Hepatocyte (in vitro differentiated cells): Measurements from ENCODE around the gene EGFL7. TPM values are rescaled to one million over a fixed set of nuclear protein-coding genes. Genes with fewer than 3 reads are reported as not detected.

Experiments used
- DNase-seq: peaks from one replicate; pipeline ENCODE4 v3.0.0-alpha.2; 2016; ENCODE audit warnings: low spot score
- H2AFZ ChIP-seq: fragments of 200-600 bp; sonication (generic); 2 replicates; pipeline ENCODE4 v1.6.0; 2016; ENCODE audit warnings: antibody characterized with exemption, mild to moderate bottlenecking
- H3K27ac ChIP-seq: fragments of 200-600 bp; sonication (generic); 2 replicates; pipeline ENCODE4 v1.5.1; 2016; ENCODE audit warnings: mild to moderate bottlenecking
- H3K27me3 ChIP-seq: fragments of 200-600 bp; sonication (generic); 2 replicates; pipeline ENCODE4 v1.6.1; 2016
- H3K36me3 ChIP-seq: fragments of 200-600 bp; sonication (generic); replicated peaks from 2 replicates; pipeline ENCODE4 v1.5.1; 2016; ENCODE audit warnings: low read depth; ENCODE audit not compliant: insufficient read depth
- H3K4me1 ChIP-seq: fragments of 200-600 bp; sonication (generic); 2 replicates; pipeline ENCODE4 v1.5.1; 2016; ENCODE audit warnings: mild to moderate bottlenecking, moderate library complexity; ENCODE audit not compliant: insufficient read depth
- H3K4me2 ChIP-seq: fragments of 200-600 bp; sonication (generic); 2 replicates; pipeline ENCODE4 v1.6.0; 2016
- H3K4me3 ChIP-seq: fragments of 200-600 bp; sonication (generic); 2 replicates; pipeline ENCODE4 v1.5.1; 2016; ENCODE audit warnings: mild to moderate bottlenecking
- H3K79me2 ChIP-seq: fragments of 200-600 bp; sonication (generic); 2 replicates; pipeline ENCODE4 v1.6.0; 2017; ENCODE audit warnings: mild to moderate bottlenecking
- H3K9me2 ChIP-seq: fragments of 200-600 bp; sonication (generic); replicated peaks from 2 replicates; pipeline ENCODE4 v1.6.0; 2017; ENCODE audit warnings: mild to moderate bottlenecking; ENCODE audit not compliant: insufficient read depth
- H3K9me3 ChIP-seq: fragments of 200-600 bp; sonication (generic); 2 replicates; pipeline ENCODE4 v1.5.1; 2016; ENCODE audit warnings: low read depth, mild to moderate bottlenecking
- H4K20me1 ChIP-seq: fragments of 200-600 bp; sonication (generic); 2 replicates; pipeline ENCODE4 v1.6.0; 2016; ENCODE audit warnings: mild to moderate bottlenecking; ENCODE audit not compliant: insufficient read depth, poor library complexity, severe bottlenecking
- CTCF ChIP-seq: fragments of 200-600 bp; sonication (generic); IDR thresholded peaks from 2 replicates; pipeline ENCODE4 v1.5.1; 2016; ENCODE audit warnings: antibody characterized with exemption, mild to moderate bottlenecking; ENCODE audit not compliant: poor library complexity
- EZH2 ChIP-seq: fragments of 200-600 bp; sonication (generic); IDR thresholded peaks from 2 replicates; pipeline ENCODE4 v1.6.1; 2016; ENCODE audit warnings: antibody characterized with exemption, mild to moderate bottlenecking, borderline replicate concordance
- EZH2phosphoT487 ChIP-seq: fragments of 200-600 bp; sonication (generic); IDR thresholded peaks from one replicate; pipeline ENCODE4 v1.6.1; 2018; ENCODE audit warnings: antibody characterized with exemption, mild to moderate bottlenecking, low read depth, moderate library complexity; ENCODE audit not compliant: unreplicated experiment, severe bottlenecking
- WGBS: methylation state at CpG from one replicate; pipeline ENCODE4 v1.1.6; 2016; ENCODE audit warnings: low lambda C conversion rate; ENCODE audit errors: missing lambda C conversion rate; 5-methylcytosine and 5-hydroxymethylcytosine counted together
- polyA plus RNA-seq: library from polyadenylated mRNA; unstranded; fragments of >200 nt; fragmentation: Nextera tagmentation; extraction: Ambion mirVana; gene quantifications from 2 replicates; pipeline ENCODE4 v1.2.1, GENCODE V29; 2016
- total RNA-seq: library from RNA; depleted of rRNA; stranded (reverse); fragments of >200 nt; gene quantifications from 2 replicates; pipeline ENCODE4 v1.2.3, GENCODE V29; 2014

Gene EGFL7
- total and polyA plus RNA-seq, 2 experiments from 2014 or later = 50.0 to 82.5 TPM

GRCh38 chr9:136690104-136690805 lies 27.5 kb downstream of the EGFL7 start:
- Histone ChIP-seq H3K27ac (no peak overlapping the region), H3K27me3 (no peaks in the 10 kb centered on the region), H3K9me3 (no peaks in the 10 kb centered on the region), H3K4me2 (no peak overlapping the region), H3K4me1 (peaks cover 41% of the 10 kb centered on the region), H3K79me2 (peaks cover 16% of the 10 kb centered on the region), H3K9me2 (no peaks in the 10 kb centered on the region), H3K36me3 (no peaks in the 10 kb centered on the region), H2AFZ (no peak overlapping the region), H3K4me3 (no peak overlapping the region), H4K20me1 (peaks cover 10% of the 10 kb centered on the region)
- WGBS = 91% methylated on average over 25 of the region's 25 CpGs
- no peak for DNase-seq
- TF ChIP-seq CTCF (no peak), EZH2phosphoT487 (no peak), EZH2 (no peak)

- H3K4me1 ChIP-seq = peaks cover 36% of the 10 kb centered on the region
- no peaks in the 10 kb centered on the region for H3K9me3 ChIP-seq
- DNase-seq = no peak
- H3K36me3 ChIP-seq = no peaks in the 10 kb centered on the region
- peaks cover 10% of the 10 kb centered on the region for H3K79me2 ChIP-seq
- no peaks in the 10 kb centered on the region for H3K9me2 ChIP-seq
- no peak overlapping the region for H2AFZ ChIP-seq
- 94% methylated on average over 13 of the region's 15 CpGs for WGBS
- H3K27me3 ChIP-seq = no peaks in the 10 kb centered on the region
- no peak overlapping the region for H3K4me3 ChIP-seq
- no peak for TF ChIP-seq EZH2
- TF ChIP-seq EZH2phosphoT487 = no peak
- TF ChIP-seq CTCF = no peak
- H4K20me1 ChIP-seq = peaks cover 4% of the 10 kb centered on the region
- no peak overlapping the region for H3K27ac ChIP-seq
- no peak overlapping the region for H3K4me2 ChIP-seq
Observed at GRCh38 chr9:136690806-136691261, 28.1 kb downstream of the EGFL7 start.

GRCh38 chr9:136691316-136692184 lies 28.8 kb downstream of the EGFL7 start:
- Histone ChIP-seq H2AFZ (no peak overlapping the region), H3K27ac (no peak overlapping the region), H3K4me2 (no peak overlapping the region), H3K79me2 (peaks cover 3% of the 10 kb centered on the region), H3K4me1 (peaks cover 29% of the 10 kb centered on the region), H3K4me3 (no peak overlapping the region), H4K20me1 (no peaks in the 10 kb centered on the region), H3K9me3 (no peaks in the 10 kb centered on the region), H3K36me3 (no peaks in the 10 kb centered on the region), H3K9me2 (no peaks in the 10 kb centered on the region), H3K27me3 (no peaks in the 10 kb centered on the region)
- 87% methylated on average over 23 of the region's 29 CpGs for WGBS
- DNase-seq = no peak
- no peak for TF ChIP-seq EZH2
- TF ChIP-seq EZH2phosphoT487 = no peak
- no peak for TF ChIP-seq CTCF
